ENCODE results near the gene DUSP7.

Gene DUSP7

DNA sequence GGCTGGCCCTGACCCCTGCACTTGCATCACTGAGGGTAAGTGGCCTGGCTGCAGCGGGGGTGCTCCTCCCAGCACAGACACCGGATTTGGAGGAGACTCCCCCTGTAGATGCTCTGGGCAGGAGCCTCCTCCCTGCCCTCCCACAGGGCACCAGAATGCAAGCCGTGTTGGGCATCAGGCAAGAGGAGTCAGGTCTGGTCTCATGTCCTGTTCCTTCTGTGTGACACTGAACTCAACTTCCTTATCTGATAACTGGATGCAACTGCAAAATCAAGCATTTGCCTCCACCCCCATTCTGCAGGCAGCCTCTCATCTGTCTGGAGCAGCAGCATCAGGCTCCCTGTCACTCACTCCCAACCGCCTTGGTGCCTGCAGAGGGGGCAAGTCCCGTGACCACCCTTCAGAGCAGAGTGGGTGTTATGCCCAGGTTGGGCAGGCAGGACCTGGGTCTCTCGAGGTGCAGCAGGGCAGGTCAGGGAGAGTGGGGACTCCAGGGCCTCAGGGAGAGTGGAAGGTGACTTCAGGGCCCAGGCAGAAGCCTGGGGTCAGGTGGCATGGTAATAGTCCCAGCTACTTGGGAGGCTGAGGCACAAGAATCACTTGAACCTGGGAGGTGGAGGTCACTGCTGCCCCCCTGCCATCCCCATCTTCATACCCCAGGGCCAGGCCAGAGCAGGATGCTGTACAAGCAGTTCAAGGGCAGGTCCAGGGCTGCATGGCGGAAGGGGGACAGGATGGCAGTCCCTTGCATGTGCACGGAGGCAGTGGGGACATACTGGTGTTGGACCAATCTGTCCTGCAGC, 50.2 kb downstream of the DUSP7 start:
- no peak for DNase-seq (ENCODE audit: low spot score)

DNA sequence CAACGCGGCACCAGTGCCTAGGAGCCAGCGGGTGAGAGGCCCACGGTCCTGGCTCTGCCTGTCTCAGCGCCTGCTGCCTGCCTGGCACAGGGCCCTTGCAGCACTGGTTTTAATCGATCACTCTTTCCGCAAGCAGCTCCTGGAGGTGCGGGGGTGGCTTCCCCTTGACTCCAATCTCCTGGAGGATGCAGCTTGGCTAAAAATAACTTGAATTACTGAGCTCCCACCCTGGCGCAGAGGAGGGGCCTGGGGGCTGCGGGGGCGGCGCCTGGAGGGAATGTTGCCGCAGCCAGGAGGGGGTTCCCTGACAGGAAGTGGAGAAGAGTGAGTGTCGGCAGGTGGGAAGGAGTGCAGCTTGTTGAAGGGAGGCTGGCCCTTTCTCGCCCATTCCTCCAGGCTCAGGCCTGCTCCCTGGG, 50.8 kb downstream of the DUSP7 start:
- no peak for DNase-seq (ENCODE audit: low spot score)

DNA sequence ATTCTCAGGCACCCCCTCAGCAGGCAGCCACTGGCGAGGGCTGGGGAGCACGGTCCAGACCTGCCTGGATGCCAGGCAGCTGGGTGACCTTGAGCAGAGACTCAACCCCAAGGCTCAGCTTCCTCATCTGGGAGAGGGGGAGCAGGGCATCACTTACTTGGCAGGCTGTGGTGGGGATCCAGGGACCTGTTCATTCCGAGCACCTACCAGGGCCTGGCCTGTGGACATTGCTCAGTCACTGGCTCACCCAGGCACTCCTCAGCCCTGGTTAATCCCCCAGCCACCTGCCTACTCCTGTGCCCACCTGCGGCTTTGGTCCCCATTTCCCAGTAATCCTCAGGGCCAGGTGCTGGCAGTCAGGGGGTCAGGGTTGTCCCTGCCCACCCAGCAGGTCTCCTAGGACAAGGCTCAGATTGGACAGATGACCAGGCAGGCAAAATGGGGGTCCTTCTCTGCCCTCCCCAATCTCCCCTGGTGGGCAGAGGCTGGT, 51.4 kb downstream of the DUSP7 start:
- DNase-seq (ENCODE audit: low spot score), result no peak

DNA sequence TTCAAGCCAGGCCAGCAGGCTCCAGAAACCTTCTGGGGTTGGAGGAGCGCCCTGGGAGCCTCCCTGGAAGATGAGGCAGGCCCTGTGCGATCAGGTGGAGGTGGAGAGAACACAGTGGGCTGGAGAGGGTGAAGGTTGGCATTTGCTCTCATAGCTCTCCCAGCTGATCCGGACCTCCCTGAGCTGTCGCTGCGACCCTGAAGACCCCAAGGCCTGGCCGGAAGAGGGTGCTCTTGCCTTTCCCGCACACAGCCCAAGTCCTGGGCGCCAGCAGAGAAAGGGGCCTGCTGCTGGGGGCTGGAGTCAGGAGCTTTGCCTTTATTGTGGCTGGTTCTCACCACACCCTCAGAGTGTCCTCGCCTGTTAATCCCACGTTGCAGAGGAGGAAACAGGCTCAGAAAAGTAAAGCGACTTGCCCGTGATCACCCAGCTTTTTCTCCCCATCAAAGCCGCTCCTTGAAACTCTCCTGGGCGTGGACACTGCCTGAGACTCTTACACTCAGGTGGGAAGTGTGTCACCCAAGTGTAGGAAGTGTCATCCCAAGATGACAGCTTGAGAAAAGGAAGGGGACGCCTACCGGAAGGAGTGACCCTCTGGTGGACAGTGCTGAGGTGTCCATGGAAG, 52.1 kb downstream of the DUSP7 start:
- no peak for DNase-seq (ENCODE audit: low spot score)

DNA sequence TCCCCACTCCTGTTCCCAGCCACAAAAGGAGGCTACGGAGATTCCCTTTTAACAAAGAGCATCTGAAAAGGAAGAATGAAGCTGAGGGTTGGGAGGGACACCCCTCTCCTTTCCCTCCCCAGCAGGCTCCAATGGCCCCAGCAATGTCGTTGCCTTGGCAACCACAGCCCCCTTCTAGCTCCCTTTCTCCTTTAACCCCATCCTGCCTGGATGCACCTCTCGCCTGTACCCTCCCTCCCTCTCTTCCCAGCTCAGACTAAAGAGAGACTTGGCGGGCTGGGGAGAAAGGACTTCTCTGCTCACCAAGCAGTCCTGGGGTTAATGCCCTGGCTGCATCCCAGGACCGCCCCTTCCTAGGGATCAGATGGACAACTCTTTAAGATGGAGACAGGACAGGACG, 53.6 kb downstream of the DUSP7 start:
- no peak for DNase-seq (ENCODE audit: low spot score)

DNA sequence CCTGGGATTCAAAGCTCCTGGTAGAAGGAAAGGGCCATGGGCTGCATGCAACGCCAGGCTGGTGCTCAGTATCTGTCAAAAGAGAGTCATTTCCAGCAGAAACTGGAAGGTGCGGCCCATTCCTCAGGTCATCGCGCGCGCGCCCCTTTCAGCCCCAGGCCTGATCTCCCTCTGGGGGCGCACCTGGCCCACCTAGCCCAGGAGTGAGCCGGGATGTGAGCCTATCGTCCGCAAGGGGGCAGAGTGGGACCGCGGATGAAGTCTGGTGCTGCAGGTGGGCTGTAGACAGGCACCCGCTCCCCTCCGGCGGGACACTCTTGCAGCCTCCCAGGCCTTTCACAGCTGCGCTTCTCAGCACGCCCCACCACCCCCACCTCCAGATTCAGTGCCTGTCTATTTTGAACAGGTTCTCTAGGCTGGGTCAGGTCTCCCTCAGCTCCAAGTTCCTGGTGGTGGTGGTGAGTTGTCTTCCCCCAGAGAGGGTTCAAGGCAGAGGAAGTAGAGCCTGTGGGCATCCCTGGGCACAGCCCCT, 54.9 kb downstream of the DUSP7 start:
- peak; percentile 86 for DNase-seq (ENCODE audit: low spot score)

DNA sequence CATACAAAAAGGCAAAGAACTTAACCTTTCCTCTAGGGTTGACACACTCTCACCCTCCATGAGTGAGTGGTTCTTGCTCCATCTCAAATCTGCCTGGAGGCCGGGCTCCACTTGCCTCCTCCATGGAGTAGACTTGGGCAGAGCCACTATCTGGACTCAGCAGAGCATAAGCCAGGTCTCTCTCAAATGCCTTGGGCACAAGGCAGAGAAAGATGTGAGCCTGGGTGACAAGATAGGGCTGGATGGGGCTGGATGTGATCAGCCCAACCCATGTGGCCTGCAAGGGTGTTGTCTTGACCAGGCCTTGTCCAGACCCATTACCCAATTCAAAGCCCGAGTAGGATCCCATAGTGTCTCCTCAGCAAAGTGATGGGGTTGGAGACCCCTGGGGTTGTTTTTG, 56.5 kb downstream of the DUSP7 start:
- DNase-seq (ENCODE audit: low spot score), result no peak

Measured in CD4-positive, alpha-beta T cell treated with Interleukin-2 at 100 ng/mL for 4 hours (primary cell).